AG09319 (cell line): ENCODE measurements around the gene BRIP1.

ENCODE experiments used
- DNase-seq: peaks from one replicate; pipeline ENCODE4 v3.0.0-alpha.2; 2010; ENCODE audit warnings: low read depth; ENCODE audit errors: extremely low read depth
- TF ChIP-seq, protein P1 (sequence below): IDR thresholded peaks from 2 replicates; pipeline ENCODE4 v1.5.1; 2011; ENCODE audit warnings: low read depth, mild to moderate bottlenecking, inconsistent platforms, low read length, moderate library complexity

The BRIP1 gene

DNA sequence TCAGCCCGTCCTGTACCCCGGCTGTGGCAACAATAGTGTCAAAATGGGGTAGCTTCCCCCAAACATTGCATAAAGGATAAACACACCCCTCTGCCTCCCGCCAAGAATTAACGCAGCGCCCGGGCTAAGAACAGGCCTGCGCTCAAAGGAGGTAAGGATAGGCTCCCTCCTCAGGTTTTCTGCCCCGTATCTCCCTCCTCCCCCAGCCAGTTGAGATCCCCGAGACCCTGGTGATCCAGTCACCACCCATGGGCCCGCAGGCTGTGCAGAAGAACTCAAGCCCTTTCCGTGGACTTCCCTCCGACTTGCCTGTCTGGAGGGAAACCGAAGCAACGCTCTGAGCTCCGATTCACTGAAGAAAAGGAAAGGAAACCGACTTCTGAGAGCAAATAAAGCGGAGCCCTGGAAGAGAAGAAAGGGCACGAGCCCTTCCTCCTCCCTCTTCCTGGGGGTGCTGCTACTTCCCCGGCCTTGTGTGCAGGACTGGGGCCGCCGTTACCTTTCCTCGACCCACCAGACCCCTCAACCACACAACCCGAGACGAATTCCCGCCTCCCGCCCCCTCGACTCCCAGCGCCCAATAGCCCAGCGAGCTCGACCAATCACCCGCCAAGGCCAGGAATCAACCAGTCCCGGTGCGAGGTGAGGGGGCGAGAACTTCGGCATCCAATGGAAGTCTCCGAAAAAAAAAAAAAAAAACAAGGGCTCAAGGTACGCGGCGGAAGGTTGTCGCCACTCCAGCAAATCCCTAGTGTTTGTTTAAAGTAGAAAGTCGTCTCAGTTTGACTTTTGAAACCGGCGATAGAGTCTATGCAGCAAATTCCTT, at the start of gene BRIP1:
Gene BRIP1 (minus strand): TSS at position 554 of the 826 bp plus-strand sequence. CDS start 1,989 bp downstream, outside the sequence.
- TF ChIP-seq, protein P1, sequence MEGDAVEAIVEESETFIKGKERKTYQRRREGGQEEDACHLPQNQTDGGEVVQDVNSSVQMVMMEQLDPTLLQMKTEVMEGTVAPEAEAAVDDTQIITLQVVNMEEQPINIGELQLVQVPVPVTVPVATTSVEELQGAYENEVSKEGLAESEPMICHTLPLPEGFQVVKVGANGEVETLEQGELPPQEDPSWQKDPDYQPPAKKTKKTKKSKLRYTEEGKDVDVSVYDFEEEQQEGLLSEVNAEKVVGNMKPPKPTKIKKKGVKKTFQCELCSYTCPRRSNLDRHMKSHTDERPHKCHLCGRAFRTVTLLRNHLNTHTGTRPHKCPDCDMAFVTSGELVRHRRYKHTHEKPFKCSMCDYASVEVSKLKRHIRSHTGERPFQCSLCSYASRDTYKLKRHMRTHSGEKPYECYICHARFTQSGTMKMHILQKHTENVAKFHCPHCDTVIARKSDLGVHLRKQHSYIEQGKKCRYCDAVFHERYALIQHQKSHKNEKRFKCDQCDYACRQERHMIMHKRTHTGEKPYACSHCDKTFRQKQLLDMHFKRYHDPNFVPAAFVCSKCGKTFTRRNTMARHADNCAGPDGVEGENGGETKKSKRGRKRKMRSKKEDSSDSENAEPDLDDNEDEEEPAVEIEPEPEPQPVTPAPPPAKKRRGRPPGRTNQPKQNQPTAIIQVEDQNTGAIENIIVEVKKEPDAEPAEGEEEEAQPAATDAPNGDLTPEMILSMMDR, result no peak
- peak; percentile 73 for DNase-seq

DNA sequence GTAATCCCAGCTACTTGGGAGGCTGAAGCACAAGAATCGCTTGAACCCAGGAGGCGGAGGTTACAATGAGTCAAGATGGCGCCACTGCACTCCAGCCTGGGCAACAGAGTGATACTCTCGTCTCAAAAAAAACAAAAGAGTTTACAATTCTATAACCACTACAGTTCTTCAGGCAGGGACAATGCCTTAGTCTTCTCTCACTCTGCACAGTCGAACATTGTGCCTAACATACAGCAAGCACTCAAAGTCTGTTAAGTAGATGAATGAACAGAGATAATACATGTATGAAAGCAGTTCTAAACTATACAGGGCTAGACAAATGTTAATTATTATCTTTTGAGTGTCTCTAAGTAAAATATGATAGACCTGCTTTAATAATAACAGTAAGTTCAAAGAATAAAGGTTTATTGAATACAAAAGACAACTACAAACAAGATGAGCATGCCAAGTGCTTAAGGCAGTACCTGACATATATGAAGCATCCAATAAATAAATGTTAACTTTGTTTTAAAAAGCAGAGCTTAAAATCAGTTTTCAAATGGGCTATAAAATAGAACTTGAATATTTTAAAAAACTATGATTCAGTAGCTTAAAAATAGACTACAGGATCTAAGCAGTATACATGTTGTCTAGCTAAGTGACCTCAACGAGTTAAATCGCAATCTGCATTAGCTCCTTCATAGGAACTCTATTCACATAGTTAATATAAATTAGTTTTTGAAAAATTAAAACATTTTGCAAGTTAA, 45.1 kb upstream of the BRIP1 start:
- DNase-seq, result no peak
- TF ChIP-seq, protein P1, result no peak

DNA sequence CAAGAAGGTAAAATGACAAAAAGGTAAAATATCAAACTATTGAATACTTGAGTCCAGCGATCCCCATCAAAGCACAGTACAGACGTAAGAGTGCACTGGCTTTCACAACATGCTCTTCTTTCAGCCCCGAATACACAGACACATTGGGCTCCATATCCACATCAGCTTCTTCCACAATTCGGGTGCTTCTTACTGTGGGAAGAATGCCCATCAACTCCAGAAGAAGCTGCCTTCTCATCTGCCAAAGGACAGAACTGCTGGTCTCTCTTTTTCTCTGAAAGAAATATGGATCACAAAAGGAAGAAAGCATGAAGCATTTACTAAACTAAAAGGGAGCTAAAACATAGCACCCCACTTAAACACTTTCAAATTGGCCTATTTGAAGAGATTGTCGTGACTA, 44.0 kb upstream of the BRIP1 start:
- no peak for DNase-seq
- TF ChIP-seq, protein P1, result no peak

DNA sequence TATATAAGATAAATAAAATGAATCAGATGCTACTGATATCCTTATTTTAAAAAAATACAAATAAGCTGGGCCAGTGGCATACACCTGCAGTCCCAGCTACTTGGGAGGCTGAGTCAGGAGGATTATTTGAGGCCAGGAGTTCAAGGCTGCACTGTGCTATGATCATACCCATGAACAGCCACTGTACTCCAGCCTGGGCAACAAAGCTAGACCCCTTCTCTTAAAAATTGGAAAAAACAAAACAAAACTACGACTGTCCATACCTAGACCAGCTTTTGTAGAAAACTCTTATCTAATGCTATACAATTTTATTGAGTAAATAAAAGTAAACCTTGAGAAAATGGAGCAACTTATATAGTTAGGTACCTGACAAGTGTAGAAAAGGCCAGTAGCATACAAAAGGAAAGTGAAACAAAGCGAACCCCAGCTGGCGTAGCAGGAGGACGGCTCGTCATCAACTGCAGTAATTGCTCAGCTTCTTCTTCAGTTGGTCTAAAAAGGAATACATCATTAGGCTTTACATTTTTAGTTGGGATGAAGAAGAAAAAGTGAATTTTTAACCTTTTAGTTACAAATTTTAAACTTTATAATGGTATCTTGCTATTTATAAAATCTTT, 40.9 kb upstream of the BRIP1 start:
- no peak for DNase-seq
- TF ChIP-seq, protein P1, result no peak

DNA sequence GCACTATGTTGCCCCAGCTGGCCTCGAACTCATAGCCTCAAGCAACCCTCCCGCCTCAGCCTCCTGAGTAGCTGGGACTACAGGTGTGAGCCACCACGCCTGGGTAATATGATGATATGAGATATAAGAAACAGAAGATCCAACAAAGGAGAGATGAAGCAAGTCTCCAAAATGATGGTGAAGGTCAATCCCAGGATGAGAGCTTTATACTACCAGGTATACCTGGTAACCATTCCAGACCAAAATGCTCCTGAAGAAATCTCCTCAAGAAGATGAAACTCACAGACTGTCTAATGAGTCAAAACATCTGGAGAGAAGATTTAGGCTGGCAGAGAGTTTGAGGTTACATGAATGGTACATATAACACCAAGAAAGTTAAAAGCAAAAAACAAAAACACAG, 39.9 kb upstream of the BRIP1 start:
- TF ChIP-seq, protein P1, result no peak
- no peak for DNase-seq

DNA sequence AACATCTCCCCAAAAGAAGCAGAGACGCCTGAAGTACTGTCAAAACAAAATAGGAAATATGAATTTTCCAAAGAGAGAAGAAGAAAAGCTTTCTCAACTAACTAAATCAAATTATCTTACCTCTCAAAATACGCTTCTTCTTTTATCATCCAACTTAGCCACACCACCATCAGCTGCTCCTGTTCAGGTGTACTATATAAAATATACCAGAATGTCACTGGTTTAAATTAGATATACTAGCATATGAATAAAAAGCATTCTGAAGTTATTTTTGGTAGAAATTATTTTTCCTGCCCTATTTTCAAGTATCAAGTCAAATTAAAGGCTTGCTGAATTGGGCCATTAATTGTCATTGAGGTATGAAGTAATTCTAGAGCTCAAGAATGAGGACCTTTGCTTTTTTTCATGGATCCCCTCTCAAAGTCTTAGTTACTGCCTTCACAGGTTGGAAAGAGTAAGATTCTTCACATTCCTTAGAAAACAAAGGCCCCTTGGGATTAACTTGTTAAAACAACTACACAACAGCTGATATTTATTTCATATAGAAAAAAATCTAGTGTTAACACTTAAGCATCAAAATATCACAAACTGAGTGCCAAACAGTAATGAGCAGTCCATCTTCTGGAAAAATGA, 34.3 kb upstream of the BRIP1 start:
- TF ChIP-seq, protein P1, result no peak
- DNase-seq, result no peak
